Gastroesophageal sphincter (tissue), 4 donors: ENCODE data around the gene UGT1A4. TPM values are rescaled to one million over a fixed set of nuclear protein-coding genes. Genes with fewer than 3 reads are reported as not detected.

Source experiments
- ATAC-seq: fragments of 150-250 bp; one replicate; pipeline ENCODE4 v1.9.1; 2016; ENCODE audit warnings: mild to moderate bottlenecking, moderate library complexity
- H3K27ac ChIP-seq, 4 donors: fragments of 200-600 bp; sonication (generic) in 3 of 4; 1 replicate in 3 of 4; 2 replicates in 1 of 4; pipeline ENCODE4 v1.5.1; 2016 to 2019
- H3K27me3 ChIP-seq: fragments of 200-600 bp; sonication (generic); one replicate; pipeline ENCODE4 v1.5.1; 2019
- H3K36me3 ChIP-seq, 2 donors: fragments of 200-600 bp; sonication (generic); one replicate each; pipeline ENCODE4 v1.5.1; 2019; ENCODE audit warnings: control low read depth in 1 of 2
- H3K4me1 ChIP-seq, 3 donors: fragments of 200-600 bp; sonication (generic); 1 replicate in 2 of 3; 2 replicates in 1 of 3; pipeline ENCODE4 v1.5.1; 2016 to 2019; ENCODE audit warnings: control low read depth in 2 of 3
- H3K4me3 ChIP-seq, 2 donors: fragments of 200-600 bp; sonication (generic); one replicate each; pipeline ENCODE4 v1.5.1; 2019; ENCODE audit warnings: mild to moderate bottlenecking in 1 of 2, moderate library complexity in 1 of 2
- H3K9me3 ChIP-seq, 3 donors: fragments of 200-600 bp; sonication (generic); one replicate each; pipeline ENCODE4 v1.5.1; 2017 to 2019; ENCODE audit warnings: control low read depth in 2 of 3
- CTCF ChIP-seq, 4 experiments: fragments of 200-600 bp in 2 of 4; fragments of 450-650 bp in 2 of 4; sonication (generic) in 1 of 4; IDR thresholded peaks; one replicate each; pipeline ENCODE4 v1.5.1; 2017 to 2019; ENCODE audit warnings: antibody characterized with exemption in 4 of 4, mild to moderate bottlenecking in 2 of 4, moderate library complexity in 2 of 4
- EP300 ChIP-seq: sonication (generic); formaldehyde crosslinking; IDR thresholded peaks from one replicate; pipeline ENCODE4 v1.6.1; 2017; ENCODE audit warnings: antibody characterized with exemption, mild to moderate bottlenecking
- POLR2A ChIP-seq, 2 donors: fragments of 450-650 bp; IDR thresholded peaks; one replicate each; pipeline ENCODE4 v1.6.1; 2017; ENCODE audit warnings: antibody characterized with exemption in 2 of 2, mild to moderate bottlenecking in 2 of 2, moderate library complexity in 1 of 2
- POLR2AphosphoS5 ChIP-seq: sonication (generic); formaldehyde crosslinking; IDR thresholded peaks from one replicate; pipeline ENCODE4 v1.6.1; 2017; ENCODE audit warnings: antibody characterized with exemption
- WGBS, 2 donors: methylation state at CpG; one replicate each; pipeline ENCODE4 v1.1.5; 2018; ENCODE audit warnings: low coverage in 1 of 2; 5-methylcytosine and 5-hydroxymethylcytosine counted together
- total RNA-seq, 4 donors: library from RNA; depleted of rRNA; stranded (reverse); fragments of >200 nt; gene quantifications; one replicate each; pipeline ENCODE4 v1.1.0, GENCODE V29; 2016

UGT1A4 gene
- total RNA-seq, 4 donors from 2014 or later = 0.13 TPM; not detected in 3

- WGBS, 2 donors = 85% methylated on average over 2 of the region's 2 CpGs; no CpG with 5 or more reads in 1 of the 2 donors
These were observed 40.3 kb downstream of the UGT1A4 start for GRCh38 chr2:233758849-233759248.

GRCh38 chr2:233760043-233760442, 41.5 kb downstream of the UGT1A4 start, which contains the start of gene UGT1A1:
Gene UGT1A1, plus strand, starts transcription at chr2:233760270. Its CDS starts 18 bp downstream, at chr2:233760288.
- 97 to 100% methylated on average over 1 to 6 of the region's 6 CpGs for WGBS, 2 donors
- no peak for TF ChIP-seq CTCF (IDR thresholded peaks at IDR 0.05)
- no peak for TF ChIP-seq EP300
- TF ChIP-seq POLR2A (IDR thresholded peaks at IDR 0.05) = no peak
- no peak for TF ChIP-seq POLR2AphosphoS5
- Histone ChIP-seq H3K27me3 (peaks cover 9% of the 10 kb centered on the region), H3K9me3 (no peaks in the 10 kb centered on the region), H3K36me3 (no peaks in the 10 kb centered on the region), H3K27ac (no peak within 1 kb of the TSS), H3K4me3 (no peak within 1 kb of the TSS), H3K4me1 (no peaks in the 10 kb centered on the region)
- no peak for ATAC-seq

More at GRCh38 chr2:233758849-233759248, 40.3 kb downstream of the UGT1A4 start:
- Histone ChIP-seq H3K27ac (no peak overlapping the region), H3K4me1 (no peaks in the 10 kb centered on the region), H3K9me3 (no peaks in the 10 kb centered on the region), H3K4me3 (no peak overlapping the region), H3K36me3 (no peaks in the 10 kb centered on the region), H3K27me3 (no peaks in the 10 kb centered on the region)
- ATAC-seq = no peak
- TF ChIP-seq CTCF (IDR thresholded peaks at IDR 0.05) (no peak), EP300 (no peak), POLR2A (IDR thresholded peaks at IDR 0.05) (no peak), POLR2AphosphoS5 (no peak)

- Histone ChIP-seq H3K27me3 (peaks cover 19% of the 10 kb centered on the region), H3K36me3 (no peaks in the 10 kb centered on the region), H3K27ac (no peak overlapping the region), H3K4me3 (no peak overlapping the region), H3K9me3 (no peaks in the 10 kb centered on the region), H3K4me1 (no peaks in the 10 kb centered on the region)
- TF ChIP-seq POLR2A (IDR thresholded peaks at IDR 0.05) = no peak
- ATAC-seq = no peak
- 78 to 84% methylated on average over 4 of the region's 4 CpGs for whole genome bisulfite sequencing, 2 donors
These were observed 42.7 kb downstream of the UGT1A4 start for GRCh38 chr2:233761040-233761769.

- no peak for ATAC-seq
- TF ChIP-seq POLR2AphosphoS5 = no peak
- TF ChIP-seq CTCF (IDR thresholded peaks at IDR 0.05) = no peak
- no peak for TF ChIP-seq POLR2A (IDR thresholded peaks at IDR 0.05)
- no peak for TF ChIP-seq EP300
- WGBS, 2 donors = 68 to 70% methylated on average over 2 to 7 of the region's 7 CpGs
These were observed 45.7 kb downstream of the UGT1A4 start for GRCh38 chr2:233764264-233764663.

GRCh38 chr2:233764761-233765160, 46.2 kb downstream of the UGT1A4 start:
- ATAC-seq = no peak
- Histone ChIP-seq H3K27ac (no peak overlapping the region), H3K36me3 (no peaks in the 10 kb centered on the region)

More at GRCh38 chr2:233764264-233764663, 45.7 kb downstream of the UGT1A4 start:
- H3K9me3 ChIP-seq = no peaks in the 10 kb centered on the region
- H3K4me3 ChIP-seq = no peak overlapping the region
- H3K4me1 ChIP-seq = no peaks in the 10 kb centered on the region
- H3K27me3 ChIP-seq = peaks cover 22% of the 10 kb centered on the region
- H3K36me3 ChIP-seq = no peaks in the 10 kb centered on the region
- H3K27ac ChIP-seq = no peak overlapping the region

More at GRCh38 chr2:233764761-233765160, 46.2 kb downstream of the UGT1A4 start:
- TF ChIP-seq CTCF (IDR thresholded peaks at IDR 0.05) = no peak
- no peak for TF ChIP-seq EP300
- TF ChIP-seq POLR2AphosphoS5 = no peak
- 75% methylated on average over 2 of the region's 3 CpGs; no CpG with 5 or more reads in 1 of the 2 donors for WGBS, 2 donors
- Histone ChIP-seq H3K27me3 (peaks cover 22% of the 10 kb centered on the region), H3K4me3 (no peak overlapping the region), H3K9me3 (no peaks in the 10 kb centered on the region), H3K4me1 (no peaks in the 10 kb centered on the region)
